ENCODE data around the gene MYO18A.

GRCh38 chr17:29168079-29168758 lies 12.0 kb downstream of the MYO18A start:
- TF ChIP-seq CTCF (IDR thresholded peaks at IDR 0.05) (no peak), POLR2A (IDR thresholded peaks at IDR 0.05) (no peak), EP300 (IDR thresholded peaks at IDR 0.05) (no peak)

Measured in tibial nerve (tissue), 4 donors.